ENCODE data around the gene PCDHB3. TPM values are rescaled to one million over a fixed set of nuclear protein-coding genes. Genes with fewer than 3 reads are reported as not detected.
A peak's percentile ranks its signal among the peaks of the same experiment; 100 is the strongest.
"Not testable (repeated sequence)": the region's sequence is repeated elsewhere in the genome, so short reads cannot be mapped to it uniquely, and the experiment has no call there.

PCDHB3 gene
- total RNA-seq, 4 donors from 2014 or later, result 0.81 to 3.0 (median 2.4) TPM

- Histone ChIP-seq H3K27me3 (no peaks in the 10 kb centered on the region), H3K36me3 (no peaks in the 10 kb centered on the region), H3K27ac (no peak overlapping the region), H3K4me1 (no peaks in the 10 kb centered on the region), H3K4me3 (replicated peaks in 1 of 3) (no peak overlapping the region), H3K9me3 (no peaks in the 10 kb centered on the region)
- WGBS, 2 donors, result 92 to 94% methylated on average over 1 of the region's 1 CpG
- intact Hi-C loops (cut with DNase I), result no loop called here
- TF ChIP-seq CTCF (IDR thresholded peaks at IDR 0.05) (no peak), POLR2A (IDR thresholded peaks at IDR 0.05) (no peak)
- no peak for DNase-seq
These were observed 27.0 kb downstream of the PCDHB3 start for GRCh38 chr5:141127305-141127704.

GRCh38 chr5:141135030-141135717, 34.9 kb downstream of the PCDHB3 start, which contains the start of gene PCDHB5:
Gene PCDHB5, plus strand, starts transcription at chr5:141135206. Its CDS starts 229 bp downstream, at chr5:141135435.
- TF ChIP-seq CTCF (IDR thresholded peaks at IDR 0.05), result peak in 3 of 6 experiments; percentile 52 to 64 (median 56)
- no peak for TF ChIP-seq POLR2A (IDR thresholded peaks at IDR 0.05)
- no peaks in the 10 kb centered on the region for H3K27me3 ChIP-seq
- intact Hi-C loops (cut with DNase I), result no loop called here
- peak within 1 kb of the TSS in 1 of 3 donors; percentile 44 for H3K4me3 ChIP-seq (replicated peaks in 1 of 3)
- no peaks in the 10 kb centered on the region for H3K36me3 ChIP-seq
- no peak within 1 kb of the TSS for H3K27ac ChIP-seq
- peak; percentile 6 to 53 for DNase-seq
- H3K4me1 ChIP-seq, result no peaks in the 10 kb centered on the region
- WGBS, 2 donors, result 19 to 24% methylated on average over 22 of the region's 22 CpGs
- no peaks in the 10 kb centered on the region for H3K9me3 ChIP-seq

- no peak for TF ChIP-seq POLR2A (IDR thresholded peaks at IDR 0.05)
- no peak for TF ChIP-seq CTCF (IDR thresholded peaks at IDR 0.05)
- Histone ChIP-seq H3K4me1 (no peaks in the 10 kb centered on the region), H3K9me3 (no peaks in the 10 kb centered on the region), H3K27me3 (no peaks in the 10 kb centered on the region), H3K36me3 (no peaks in the 10 kb centered on the region), H3K27ac (no peak overlapping the region), H3K4me3 (replicated peaks in 1 of 3) (peak overlapping the region in 1 of 3 donors; percentile 44)
- 38 to 64% methylated on average over 19 of the region's 19 CpGs for WGBS, 2 donors
- intact Hi-C loops (cut with DNase I), result no loop called here
- DNase-seq, result no peak
These were observed 35.5 kb downstream of the PCDHB3 start for GRCh38 chr5:141135718-141136266.

GRCh38 chr5:141137346-141137745, 37.1 kb downstream of the PCDHB3 start:
- DNase-seq; H3K4me3 ChIP-seq (replicated peaks in 1 of 3); H3K36me3 ChIP-seq; H3K27ac ChIP-seq; H3K27me3 ChIP-seq; H3K9me3 ChIP-seq; intact Hi-C loops (cut with DNase I); H3K4me1 ChIP-seq: not testable (repeated sequence)
- 50 to 84% methylated on average over 8 to 18 of the region's 34 CpGs for WGBS, 2 donors

- no peak within 1 kb of the TSS for H3K27ac ChIP-seq
- no peak within 1 kb of the TSS for H3K4me3 ChIP-seq (replicated peaks in 1 of 3)
- intact Hi-C loops (cut with DNase I), result no loop called here
- DNase-seq, result no peak
- H3K36me3 ChIP-seq, result no peaks in the 10 kb centered on the region
- H3K9me3 ChIP-seq, result no peaks in the 10 kb centered on the region
- H3K27me3 ChIP-seq, result no peaks in the 10 kb centered on the region
- WGBS, 2 donors, result 8 to 30% methylated on average over 18 of the region's 18 CpGs
- H3K4me1 ChIP-seq, result no peaks in the 10 kb centered on the region
- TF ChIP-seq POLR2A (IDR thresholded peaks at IDR 0.05), result no peak
- TF ChIP-seq CTCF (IDR thresholded peaks at IDR 0.05), result peak in 1 of 6 experiments; percentile 7
These were observed 49.5 kb downstream of the PCDHB3 start, which contains the start of gene PCDHB6 for GRCh38 chr5:141149812-141150211. Gene PCDHB6, plus strand, starts transcription at chr5:141150057. Its CDS starts 201 bp downstream, at chr5:141150258.
